ENCODE data around the gene PLSCR1.

PLSCR1 gene

DNA sequence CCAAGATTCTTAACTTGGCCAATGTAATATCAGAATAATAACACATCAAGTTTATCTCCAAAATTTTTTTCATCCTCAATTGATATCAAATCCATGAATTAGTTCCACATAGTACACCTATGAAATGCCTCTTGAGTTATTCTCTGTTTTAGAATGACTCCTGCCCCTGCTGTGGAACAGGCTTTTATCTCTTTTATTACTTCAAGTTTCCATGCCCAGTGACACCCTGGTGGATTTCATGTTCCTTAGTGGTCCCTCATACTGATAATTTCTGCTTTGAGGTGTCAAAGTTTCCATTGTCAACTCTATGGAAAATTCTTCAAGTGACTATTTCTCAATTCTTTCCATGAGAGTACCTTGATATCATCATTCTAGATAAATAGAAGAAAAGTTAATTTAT lies 24.6 kb downstream of the PLSCR1 start:
- TF ChIP-seq, protein P1, sequence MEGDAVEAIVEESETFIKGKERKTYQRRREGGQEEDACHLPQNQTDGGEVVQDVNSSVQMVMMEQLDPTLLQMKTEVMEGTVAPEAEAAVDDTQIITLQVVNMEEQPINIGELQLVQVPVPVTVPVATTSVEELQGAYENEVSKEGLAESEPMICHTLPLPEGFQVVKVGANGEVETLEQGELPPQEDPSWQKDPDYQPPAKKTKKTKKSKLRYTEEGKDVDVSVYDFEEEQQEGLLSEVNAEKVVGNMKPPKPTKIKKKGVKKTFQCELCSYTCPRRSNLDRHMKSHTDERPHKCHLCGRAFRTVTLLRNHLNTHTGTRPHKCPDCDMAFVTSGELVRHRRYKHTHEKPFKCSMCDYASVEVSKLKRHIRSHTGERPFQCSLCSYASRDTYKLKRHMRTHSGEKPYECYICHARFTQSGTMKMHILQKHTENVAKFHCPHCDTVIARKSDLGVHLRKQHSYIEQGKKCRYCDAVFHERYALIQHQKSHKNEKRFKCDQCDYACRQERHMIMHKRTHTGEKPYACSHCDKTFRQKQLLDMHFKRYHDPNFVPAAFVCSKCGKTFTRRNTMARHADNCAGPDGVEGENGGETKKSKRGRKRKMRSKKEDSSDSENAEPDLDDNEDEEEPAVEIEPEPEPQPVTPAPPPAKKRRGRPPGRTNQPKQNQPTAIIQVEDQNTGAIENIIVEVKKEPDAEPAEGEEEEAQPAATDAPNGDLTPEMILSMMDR (conservative IDR thresholded peaks at IDR 0.05; ENCODE audit: control insufficient read depth, insufficient read depth, low read depth, low read length), result no peak
- no peak overlapping the region for H3K4me3 ChIP-seq (ENCODE audit: control insufficient read depth, low read depth, low read length)
- DNase-seq (ENCODE audit: low read depth), result no peak

- DNase-seq (ENCODE audit: low read depth), result no peak
- TF ChIP-seq, protein P1 (conservative IDR thresholded peaks at IDR 0.05; ENCODE audit: control insufficient read depth, insufficient read depth, low read depth, low read length), result no peak
- no peak overlapping the region for H3K4me3 ChIP-seq (ENCODE audit: control insufficient read depth, low read depth, low read length)
Observed at GRCh38 chr3:146517684-146518435, 26.5 kb downstream of the PLSCR1 start.

DNA sequence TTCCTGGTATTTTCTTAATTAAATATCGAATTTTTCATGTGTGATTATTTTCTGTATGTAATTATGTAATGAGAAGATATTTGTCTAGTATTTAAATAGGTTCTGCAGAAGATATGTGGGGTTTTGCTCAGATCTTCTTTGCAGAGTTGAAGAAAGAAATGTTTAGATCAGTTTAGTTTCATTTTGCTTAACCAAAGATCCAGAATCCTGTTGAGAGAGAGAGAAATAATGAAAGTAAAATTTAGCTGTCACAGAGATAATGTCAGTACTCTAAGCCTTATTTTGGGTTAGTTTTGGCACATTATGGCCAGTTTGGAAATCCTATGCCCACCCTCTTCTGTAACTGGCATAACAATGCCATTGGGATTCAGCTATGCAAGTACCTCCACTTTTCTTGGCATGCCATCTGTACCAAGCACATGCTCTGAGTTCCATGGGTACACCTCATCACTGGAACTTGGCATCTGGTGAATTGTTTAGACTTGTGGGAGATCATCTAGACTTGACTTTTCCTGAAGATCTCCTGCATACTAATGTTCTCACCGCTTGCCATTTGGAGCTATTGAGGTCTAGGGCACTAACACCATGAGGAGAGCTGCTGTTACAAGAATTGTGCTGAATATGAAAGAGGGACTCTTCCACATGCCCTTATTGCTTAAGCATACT lies 30.9 kb downstream of the PLSCR1 start:
- DNase-seq (ENCODE audit: low read depth), result no peak
- TF ChIP-seq, protein P1 (conservative IDR thresholded peaks at IDR 0.05; ENCODE audit: control insufficient read depth, insufficient read depth, low read depth, low read length), result no peak
- H3K4me3 ChIP-seq (ENCODE audit: control insufficient read depth, low read depth, low read length), result no peak overlapping the region

DNA sequence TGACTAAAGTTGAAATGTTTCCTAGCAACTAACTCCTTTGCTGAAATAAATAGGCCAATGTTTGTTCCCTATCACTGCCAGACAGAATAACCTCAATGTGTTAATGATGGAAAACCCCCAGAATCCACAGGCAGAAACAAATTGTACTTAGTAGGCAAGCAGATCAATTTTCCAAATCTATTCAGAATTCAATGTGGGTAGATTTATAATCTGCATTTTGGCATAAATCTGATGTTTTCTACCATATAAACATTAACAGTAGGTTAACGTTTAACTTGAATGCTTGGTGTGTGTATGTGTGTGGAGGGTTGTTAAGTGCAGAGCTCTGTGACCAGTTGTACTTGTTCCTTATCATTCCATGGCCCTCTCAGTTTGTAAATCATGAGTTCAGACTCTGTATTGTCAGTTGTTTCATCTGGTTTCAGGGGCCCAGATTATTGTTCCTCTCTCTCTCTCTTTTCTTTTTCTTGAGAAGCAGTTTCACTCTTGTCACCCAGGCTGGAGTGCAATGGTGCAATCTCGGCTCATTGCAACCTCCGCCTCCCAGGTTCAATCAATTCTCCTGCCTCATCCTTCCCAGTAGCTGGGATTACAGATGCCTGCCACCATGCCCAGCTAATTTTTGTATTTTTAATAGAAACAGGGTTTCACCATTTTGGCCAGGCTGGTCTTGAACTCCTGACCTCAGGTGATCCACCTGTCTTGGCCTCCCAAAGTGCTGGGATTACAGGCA lies 32.8 kb downstream of the PLSCR1 start:
- no peak overlapping the region for H3K4me3 ChIP-seq (ENCODE audit: control insufficient read depth, low read depth, low read length)
- DNase-seq (ENCODE audit: low read depth), result no peak
- TF ChIP-seq, protein P1 (conservative IDR thresholded peaks at IDR 0.05; ENCODE audit: control insufficient read depth, insufficient read depth, low read depth, low read length), result no peak

GRCh38 chr3:146507331-146508120 lies 36.9 kb downstream of the PLSCR1 start:
- DNase-seq (ENCODE audit: low read depth), result no peak
- no peak overlapping the region for H3K4me3 ChIP-seq (ENCODE audit: control insufficient read depth, low read depth, low read length)
- TF ChIP-seq, protein P1 (conservative IDR thresholded peaks at IDR 0.05; ENCODE audit: control insufficient read depth, insufficient read depth, low read depth, low read length), result no peak

GRCh38 chr3:146505516-146505915 lies 38.9 kb downstream of the PLSCR1 start:
- no peak overlapping the region for H3K4me3 ChIP-seq (ENCODE audit: control insufficient read depth, low read depth, low read length)
- TF ChIP-seq, protein P1 (conservative IDR thresholded peaks at IDR 0.05; ENCODE audit: control insufficient read depth, insufficient read depth, low read depth, low read length), result no peak
- peak; percentile 47 for DNase-seq (ENCODE audit: low read depth)
